HepG2 (cell line): ENCODE measurements around the gene OSR1.

Source experiments
- CTCF ChIP-seq: sonication (generic); formaldehyde crosslinking; IDR thresholded peaks from 2 replicates; pipeline ENCODE4 v1.5.0; 2020; ENCODE audit warnings: mild to moderate bottlenecking, missing genetic modification reagents, moderate library complexity
- HMG20A ChIP-seq: IDR thresholded peaks from 2 replicates; pipeline ENCODE4 v1.6.1; 2016; ENCODE audit warnings: borderline replicate concordance
- POLR2A ChIP-seq, 2 experiments: IDR thresholded peaks; 2 replicates each; pipeline ENCODE4 v1.6.1; 2011; ENCODE audit warnings: low read depth in 2 of 2, low read length in 2 of 2, mild to moderate bottlenecking in 1 of 2, moderate library complexity in 1 of 2; ENCODE audit not compliant: insufficient read depth in 1 of 2
- ZBTB44 ChIP-seq: sonication (generic); formaldehyde crosslinking; IDR thresholded peaks from 2 replicates; pipeline ENCODE4 v1.4.0; 2020; ENCODE audit warnings: missing genetic modification reagents

- TF ChIP-seq HMG20A (CRISPR knock-in tag) (no peak), POLR2A (IDR thresholded peaks at IDR 0.05; ENCODE audit: insufficient read depth in 1 of 2, low read depth in 2 of 2, low read length in 2 of 2) (no peak), CTCF (no peak), ZBTB44 (CRISPR knock-in tag) (no peak)
Measured at GRCh38 chr2:19353721-19354050, 4.7 kb downstream of the OSR1 start.
